ENCODE data around the gene CCSER1. TPM values are rescaled to one million over a fixed set of nuclear protein-coding genes. Genes with fewer than 3 reads are reported as not detected.
A peak's percentile ranks its signal among the peaks of the same experiment; 100 is the strongest.

Gene CCSER1
- total and polyA plus RNA-seq, 2 donors (not counting 1 experiment from before 2014, with no cell fraction given), result under 0.01 TPM; not detected in 1

DNA sequence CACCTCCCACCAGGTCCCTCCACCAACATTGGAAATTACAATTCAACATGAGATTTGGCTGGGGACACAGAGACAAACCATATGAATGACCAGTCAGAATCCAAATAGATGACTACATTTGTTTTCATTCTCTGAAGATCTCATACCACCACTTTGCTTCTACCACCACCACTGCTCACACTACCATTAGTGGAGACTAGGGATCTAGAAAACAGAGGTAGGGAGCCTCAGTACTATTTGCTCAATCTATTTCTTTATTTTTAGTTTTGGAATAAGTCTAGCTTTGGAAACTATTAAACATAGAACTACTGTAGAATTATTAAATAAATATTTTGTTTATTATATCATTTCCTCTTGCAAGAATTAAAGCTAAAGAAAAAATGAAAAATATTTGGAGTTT lies 727.9 kb downstream of the CCSER1 start:
- Histone ChIP-seq H2AFZ (ENCODE audit: low read length) (no peak overlapping the region), H3K4me2 (ENCODE audit: extremely low read depth, insufficient read depth, low read length) (no peak overlapping the region)

GRCh38 chr4:90857081-90857820 lies 730.1 kb downstream of the CCSER1 start:
- H3K79me2 ChIP-seq (ENCODE audit: control insufficient read depth, insufficient read depth, low read length), result no peaks in the 10 kb centered on the region
- no peaks in the 10 kb centered on the region for H3K36me3 ChIP-seq (ENCODE audit: control insufficient read depth, insufficient read depth, low read length)
- no peak overlapping the region for H3K27ac ChIP-seq (ENCODE audit: insufficient read depth, low read length)
- TF ChIP-seq, protein P1, sequence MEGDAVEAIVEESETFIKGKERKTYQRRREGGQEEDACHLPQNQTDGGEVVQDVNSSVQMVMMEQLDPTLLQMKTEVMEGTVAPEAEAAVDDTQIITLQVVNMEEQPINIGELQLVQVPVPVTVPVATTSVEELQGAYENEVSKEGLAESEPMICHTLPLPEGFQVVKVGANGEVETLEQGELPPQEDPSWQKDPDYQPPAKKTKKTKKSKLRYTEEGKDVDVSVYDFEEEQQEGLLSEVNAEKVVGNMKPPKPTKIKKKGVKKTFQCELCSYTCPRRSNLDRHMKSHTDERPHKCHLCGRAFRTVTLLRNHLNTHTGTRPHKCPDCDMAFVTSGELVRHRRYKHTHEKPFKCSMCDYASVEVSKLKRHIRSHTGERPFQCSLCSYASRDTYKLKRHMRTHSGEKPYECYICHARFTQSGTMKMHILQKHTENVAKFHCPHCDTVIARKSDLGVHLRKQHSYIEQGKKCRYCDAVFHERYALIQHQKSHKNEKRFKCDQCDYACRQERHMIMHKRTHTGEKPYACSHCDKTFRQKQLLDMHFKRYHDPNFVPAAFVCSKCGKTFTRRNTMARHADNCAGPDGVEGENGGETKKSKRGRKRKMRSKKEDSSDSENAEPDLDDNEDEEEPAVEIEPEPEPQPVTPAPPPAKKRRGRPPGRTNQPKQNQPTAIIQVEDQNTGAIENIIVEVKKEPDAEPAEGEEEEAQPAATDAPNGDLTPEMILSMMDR (conservative IDR thresholded peaks at IDR 0.05 in 1 of 2, IDR thresholded peaks at IDR 0.05 in 1 of 2; ENCODE audit: low read depth in 1 of 2, low read length in 2 of 2), result no peak
- H4K20me1 ChIP-seq (ENCODE audit: control insufficient read depth, extremely low read depth, insufficient read depth, low read length), result no peaks in the 10 kb centered on the region
- H3K9me3 ChIP-seq (ENCODE audit: control insufficient read depth, insufficient read depth, low read depth, low read length), result no peaks in the 10 kb centered on the region
- no peaks in the 10 kb centered on the region for H3K27me3 ChIP-seq (ENCODE audit: control insufficient read depth, insufficient read depth, low read length)
- no peak overlapping the region for H2AFZ ChIP-seq (ENCODE audit: low read length)
- H3K4me3 ChIP-seq (replicated peaks in 1 of 4; ENCODE audit: control extremely low read depth in 1 of 4, insufficient read depth in 1 of 4, low read depth in 3 of 4, low read length in 4 of 4), result no peak overlapping the region
- H3K9ac ChIP-seq (ENCODE audit: insufficient read depth, low read length), result no peak overlapping the region
- H3K4me1 ChIP-seq (ENCODE audit: control insufficient read depth, extremely low read depth, insufficient read depth, low read length), result no peaks in the 10 kb centered on the region
- H3K4me2 ChIP-seq (ENCODE audit: extremely low read depth, insufficient read depth, low read length), result no peak overlapping the region
- no peak for DNase-seq (ENCODE audit: low read depth in 2 of 2)

More for the DNA sequence above, 727.9 kb downstream of the CCSER1 start:
- no peaks in the 10 kb centered on the region for H3K27me3 ChIP-seq (ENCODE audit: control insufficient read depth, insufficient read depth, low read length)
- no peaks in the 10 kb centered on the region for H3K9me3 ChIP-seq (ENCODE audit: control insufficient read depth, insufficient read depth, low read depth, low read length)
- DNase-seq (ENCODE audit: low read depth in 2 of 2), result peak in 1 of 2 donors; percentile 14
- TF ChIP-seq, protein P1 (conservative IDR thresholded peaks at IDR 0.05 in 1 of 2, IDR thresholded peaks at IDR 0.05 in 1 of 2; ENCODE audit: low read depth in 1 of 2, low read length in 2 of 2), result no peak
- no peak overlapping the region for H3K4me3 ChIP-seq (replicated peaks in 1 of 4; ENCODE audit: control extremely low read depth in 1 of 4, insufficient read depth in 1 of 4, low read depth in 3 of 4, low read length in 4 of 4)
- no peaks in the 10 kb centered on the region for H3K4me1 ChIP-seq (ENCODE audit: control insufficient read depth, extremely low read depth, insufficient read depth, low read length)
- H3K36me3 ChIP-seq (ENCODE audit: control insufficient read depth, insufficient read depth, low read length), result no peaks in the 10 kb centered on the region
- H3K27ac ChIP-seq (ENCODE audit: insufficient read depth, low read length), result no peak overlapping the region
- H3K79me2 ChIP-seq (ENCODE audit: control insufficient read depth, insufficient read depth, low read length), result no peaks in the 10 kb centered on the region
- no peaks in the 10 kb centered on the region for H4K20me1 ChIP-seq (ENCODE audit: control insufficient read depth, extremely low read depth, insufficient read depth, low read length)
- no peak overlapping the region for H3K9ac ChIP-seq (ENCODE audit: insufficient read depth, low read length)

DNA sequence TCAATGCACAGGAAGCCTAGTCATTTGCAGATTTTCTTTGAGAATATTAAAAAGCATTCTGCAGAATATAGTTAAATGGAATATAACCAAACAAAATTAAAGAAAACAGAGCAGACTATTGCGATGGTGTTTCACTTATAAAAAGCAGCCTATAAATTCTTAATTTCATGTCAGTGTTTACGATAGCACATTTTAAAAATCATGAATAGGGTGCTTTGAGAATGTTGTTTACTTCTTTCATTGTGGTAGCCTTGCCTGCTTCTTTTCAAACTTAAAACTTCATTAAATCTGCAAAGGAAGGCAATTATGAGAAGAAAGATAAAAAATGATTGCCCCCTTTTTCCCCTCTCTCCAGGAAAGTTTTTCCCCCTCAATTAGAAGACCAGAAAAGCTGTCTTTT lies 748.6 kb downstream of the CCSER1 start:
- Histone ChIP-seq H3K4me3 (replicated peaks in 1 of 4; ENCODE audit: control extremely low read depth in 1 of 4, insufficient read depth in 1 of 4, low read depth in 3 of 4, low read length in 4 of 4) (no peak overlapping the region), H3K27me3 (ENCODE audit: control insufficient read depth, insufficient read depth, low read length) (no peaks in the 10 kb centered on the region), H3K9ac (ENCODE audit: insufficient read depth, low read length) (no peak overlapping the region), H3K4me1 (ENCODE audit: control insufficient read depth, extremely low read depth, insufficient read depth, low read length) (no peaks in the 10 kb centered on the region), H2AFZ (ENCODE audit: low read length) (no peak overlapping the region), H3K4me2 (ENCODE audit: extremely low read depth, insufficient read depth, low read length) (no peak overlapping the region), H3K27ac (ENCODE audit: insufficient read depth, low read length) (no peak overlapping the region), H3K36me3 (ENCODE audit: control insufficient read depth, insufficient read depth, low read length) (no peaks in the 10 kb centered on the region), H3K9me3 (ENCODE audit: control insufficient read depth, insufficient read depth, low read depth, low read length) (no peaks in the 10 kb centered on the region), H3K79me2 (ENCODE audit: control insufficient read depth, insufficient read depth, low read length) (no peaks in the 10 kb centered on the region), H4K20me1 (ENCODE audit: control insufficient read depth, extremely low read depth, insufficient read depth, low read length) (no peaks in the 10 kb centered on the region)
- DNase-seq (ENCODE audit: low read depth in 2 of 2), result no peak
- TF ChIP-seq, protein P1 (conservative IDR thresholded peaks at IDR 0.05 in 1 of 2, IDR thresholded peaks at IDR 0.05 in 1 of 2; ENCODE audit: low read depth in 1 of 2, low read length in 2 of 2), result no peak
- no peak for TF ChIP-seq EZH2 (IDR thresholded peaks at IDR 0.05; ENCODE audit: low read length, missing control alignments)

Data from fibroblast of lung (primary cell).